Upper lobe of right lung (tissue), 1 donor: ENCODE data around the gene ITGA1. TPM values are rescaled to one million over a fixed set of nuclear protein-coding genes. Genes with fewer than 3 reads are reported as not detected.

Experiments
- ATAC-seq: fragments of 200-7000 bp; cut with Tn5 transposase; one replicate; pipeline ENCODE4 v1.9.1; 2020; ENCODE audit warnings: mild to moderate bottlenecking, moderate library complexity
- DNase-seq: peaks from one replicate; pipeline ENCODE4 v3.0.0-alpha.2; 2020
- H3K27ac ChIP-seq: fragments of 200-600 bp; one replicate; pipeline ENCODE4 v1.8.0; 2022
- H3K27me3 ChIP-seq: fragments of 200-600 bp; one replicate; pipeline ENCODE4 v1.8.0; 2022; ENCODE audit warnings: mild to moderate bottlenecking
- H3K36me3 ChIP-seq: fragments of 200-600 bp; one replicate; pipeline ENCODE4 v1.8.0; 2022
- H3K4me1 ChIP-seq: fragments of 200-600 bp; one replicate; pipeline ENCODE4 v1.8.0; 2022
- H3K4me3 ChIP-seq: fragments of 200-600 bp; one replicate; pipeline ENCODE4 v1.8.0; 2022; ENCODE audit warnings: mild to moderate bottlenecking
- H3K9me3 ChIP-seq: fragments of 200-600 bp; one replicate; pipeline ENCODE4 v1.8.0; 2022
- CTCF ChIP-seq: fragments of 200-600 bp; IDR thresholded peaks from one replicate; pipeline ENCODE4 v1.8.0; 2022; ENCODE audit warnings: antibody characterized with exemption
- intact Hi-C: fragments of 100-400 bp; cut with DNase I; formaldehyde crosslinking; loops from one replicate; pipeline ENCODE4 v1.11.0; 2022
- long read RNA-seq: library from polyadenylated mRNA; unstranded; transcript quantifications from one replicate; pipeline ENCODE4 v2.0.0, GENCODE V29; 2021
- total RNA-seq: library from RNA; stranded (reverse); fragmentation: NEBNext Ultra II Directional; extraction: Animal tissue kit (Norgen Biotek cat#: 25700); gene quantifications from one replicate; pipeline ENCODE4 v1.2.1, GENCODE V29; 2021
- donor health status: DM: no; HTN: yes; CAD: no; lungs with severe emphysema.

The ITGA1 gene
- total RNA-seq = 94.8 TPM
- long read RNA-seq, full-length matches to known transcripts = 64 of 99 reads
- long read RNA-seq, partial matches to known transcripts = 16 of 99 reads
- long read RNA-seq, other reads (novel, unspliced or antisense) = 19 of 99 reads

GRCh38 chr5:52787600-52788504 lies at the start of gene ITGA1, which contains the start of gene PELO:
Gene ITGA1 (plus strand): TSS chr5:52787916. CDS start chr5:52788354, 438 bp downstream.
Gene PELO (plus strand): TSS chr5:52787916. CDS start chr5:52800395, 12,479 bp downstream.
- H3K36me3 ChIP-seq = no peaks in the 10 kb centered on the region
- H3K27me3 ChIP-seq = no peaks in the 10 kb centered on the region
- H3K4me1 ChIP-seq = peaks cover 7% of the 10 kb centered on the region
- H3K27ac ChIP-seq = peak within 1 kb of the TSS; percentile 85
- peak; percentile 85 for DNase-seq
- H3K4me3 ChIP-seq = peak within 1 kb of the TSS; percentile 69
- intact Hi-C loops = no loop called here
- TF ChIP-seq CTCF = peak; percentile 43
- peak; percentile 94 for ATAC-seq
- no peaks in the 10 kb centered on the region for H3K9me3 ChIP-seq

GRCh38 chr5:52738095-52738506 lies 49.6 kb upstream of the ITGA1 start:
- Histone ChIP-seq H3K27me3 (no peaks in the 10 kb centered on the region), H3K36me3 (no peaks in the 10 kb centered on the region), H3K4me3 (no peak overlapping the region), H3K4me1 (peaks cover 7% of the 10 kb centered on the region), H3K27ac (no peak overlapping the region), H3K9me3 (no peaks in the 10 kb centered on the region)
- intact Hi-C loops = no loop called here
- TF ChIP-seq CTCF = no peak
- no peak for ATAC-seq
- DNase-seq = no peak

GRCh38 chr5:52740007-52740406 lies 47.7 kb upstream of the ITGA1 start:
- intact Hi-C loops = no loop called here
- Histone ChIP-seq H3K27me3 (no peaks in the 10 kb centered on the region), H3K9me3 (no peaks in the 10 kb centered on the region), H3K4me3 (no peak overlapping the region), H3K36me3 (no peaks in the 10 kb centered on the region), H3K27ac (no peak overlapping the region), H3K4me1 (peaks cover 13% of the 10 kb centered on the region)
- DNase-seq = no peak
- ATAC-seq = no peak
- TF ChIP-seq CTCF = no peak

DNA sequence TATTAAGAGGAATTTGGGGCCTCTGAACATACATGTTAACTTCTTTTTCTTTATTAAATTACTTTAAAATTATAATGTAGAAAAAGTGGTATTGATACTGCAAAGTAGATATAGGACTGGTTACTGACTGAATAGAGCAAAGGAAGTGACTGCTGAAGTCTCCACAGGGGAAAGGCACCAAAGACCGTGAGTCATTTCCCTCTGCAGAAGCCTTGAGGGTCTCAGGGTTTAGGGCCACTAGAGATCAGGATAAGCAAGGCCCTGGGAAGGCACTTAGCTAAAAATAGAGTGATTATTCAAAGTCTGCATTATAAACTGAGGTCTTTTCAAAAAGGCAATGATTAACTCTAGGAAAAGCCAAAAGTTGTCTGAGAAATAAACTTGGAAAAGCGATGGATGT lies 44.7 kb upstream of the ITGA1 start:
- no peaks in the 10 kb centered on the region for H3K27me3 ChIP-seq
- no peaks in the 10 kb centered on the region for H3K9me3 ChIP-seq
- no peaks in the 10 kb centered on the region for H3K36me3 ChIP-seq
- H3K27ac ChIP-seq = peak overlapping the region; percentile 18
- DNase-seq (no peak), ATAC-seq (no peak)
- H3K4me1 ChIP-seq = peaks cover 19% of the 10 kb centered on the region
- intact Hi-C loops = no loop called here
- no peak for TF ChIP-seq CTCF
- no peak overlapping the region for H3K4me3 ChIP-seq

DNA sequence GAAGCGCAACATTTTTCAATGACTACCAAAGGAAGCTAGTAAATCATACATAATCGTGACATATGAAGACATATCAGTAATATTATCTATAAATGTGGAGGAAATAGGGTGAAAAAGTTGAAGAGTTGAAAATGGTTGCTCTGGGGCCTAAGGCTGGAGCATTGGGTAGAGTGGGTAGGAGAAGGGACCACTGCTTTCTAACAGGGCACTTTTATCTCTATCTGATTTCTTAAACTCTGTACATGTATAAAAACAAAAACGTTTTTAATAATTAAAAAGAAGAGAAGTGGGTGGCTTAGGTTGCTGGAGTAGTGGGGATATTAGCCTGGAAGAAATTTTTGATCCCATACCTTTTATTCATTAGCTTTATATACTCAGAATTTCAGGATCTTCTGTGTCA lies 44.2 kb upstream of the ITGA1 start:
- H3K4me1 ChIP-seq = peaks cover 14% of the 10 kb centered on the region
- no peaks in the 10 kb centered on the region for H3K9me3 ChIP-seq
- H3K27me3 ChIP-seq = no peaks in the 10 kb centered on the region
- H3K4me3 ChIP-seq = no peak overlapping the region
- no peak for DNase-seq
- H3K36me3 ChIP-seq = no peaks in the 10 kb centered on the region
- no peak for ATAC-seq
- intact Hi-C loops = no loop called here
- TF ChIP-seq CTCF = no peak
- H3K27ac ChIP-seq = peak overlapping the region; percentile 18
